ENCODE results near the gene RAB10. TPM values are rescaled to one million over a fixed set of nuclear protein-coding genes. Genes with fewer than 3 reads are reported as not detected.
"Not testable (repeated sequence)": the region's sequence is repeated elsewhere in the genome, so short reads cannot be mapped to it uniquely, and the experiment has no call there.

Gene RAB10
- total RNA-seq, 6 donors from 2014 or later: 81.7 to 139 (median 106) TPM

DNA sequence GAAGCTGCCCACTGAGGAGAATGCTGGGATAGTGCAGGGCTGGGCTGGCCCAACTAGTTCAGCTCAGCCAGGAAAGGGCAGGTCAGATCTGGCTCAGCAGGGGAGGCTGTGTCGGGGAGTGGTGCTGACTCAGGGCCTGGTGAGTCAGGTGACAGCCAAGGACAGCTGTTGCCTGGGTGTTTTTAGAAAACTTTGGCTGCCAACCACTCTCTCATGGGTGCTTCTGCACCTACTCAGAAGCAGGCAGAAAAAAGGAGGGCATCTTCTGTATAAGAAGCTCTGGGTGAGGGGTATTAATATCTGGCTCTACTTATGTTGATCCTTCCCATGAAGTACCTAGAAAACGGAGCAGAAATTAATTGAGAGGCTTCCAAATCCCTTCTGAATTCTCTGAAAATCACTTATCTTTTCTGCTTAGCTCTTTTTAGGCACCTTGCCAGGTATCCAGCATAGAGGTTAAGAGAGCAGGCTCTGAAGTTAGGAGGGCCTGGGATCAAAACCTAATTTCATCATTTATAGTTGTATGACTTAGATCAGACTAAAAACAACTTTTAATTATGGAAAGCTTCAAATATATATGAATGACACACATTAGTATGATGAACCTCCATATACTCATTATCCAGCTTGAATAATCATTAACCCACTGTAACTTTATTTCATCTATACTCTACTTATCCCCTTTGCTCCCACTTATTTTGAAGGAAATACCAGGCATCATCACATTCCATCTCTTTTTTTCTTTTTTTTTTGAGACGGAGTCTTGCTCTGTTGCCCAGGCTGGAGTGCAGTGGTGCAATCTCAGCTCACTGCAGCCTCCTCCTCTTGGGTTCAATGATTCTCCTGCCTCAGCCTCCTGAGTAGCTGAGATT, 15.5 kb upstream of the RAB10 start:
- ATAC-seq (ENCODE audit: low FRiP score in 2 of 2) (peak; percentile 94 to 96), DNase-seq (peak in 1 of 2 donors; percentile 94)
- TF ChIP-seq POLR2A (IDR thresholded peaks at IDR 0.05): peak in 1 of 4 donors; percentile 5
- TF ChIP-seq, protein P1, sequence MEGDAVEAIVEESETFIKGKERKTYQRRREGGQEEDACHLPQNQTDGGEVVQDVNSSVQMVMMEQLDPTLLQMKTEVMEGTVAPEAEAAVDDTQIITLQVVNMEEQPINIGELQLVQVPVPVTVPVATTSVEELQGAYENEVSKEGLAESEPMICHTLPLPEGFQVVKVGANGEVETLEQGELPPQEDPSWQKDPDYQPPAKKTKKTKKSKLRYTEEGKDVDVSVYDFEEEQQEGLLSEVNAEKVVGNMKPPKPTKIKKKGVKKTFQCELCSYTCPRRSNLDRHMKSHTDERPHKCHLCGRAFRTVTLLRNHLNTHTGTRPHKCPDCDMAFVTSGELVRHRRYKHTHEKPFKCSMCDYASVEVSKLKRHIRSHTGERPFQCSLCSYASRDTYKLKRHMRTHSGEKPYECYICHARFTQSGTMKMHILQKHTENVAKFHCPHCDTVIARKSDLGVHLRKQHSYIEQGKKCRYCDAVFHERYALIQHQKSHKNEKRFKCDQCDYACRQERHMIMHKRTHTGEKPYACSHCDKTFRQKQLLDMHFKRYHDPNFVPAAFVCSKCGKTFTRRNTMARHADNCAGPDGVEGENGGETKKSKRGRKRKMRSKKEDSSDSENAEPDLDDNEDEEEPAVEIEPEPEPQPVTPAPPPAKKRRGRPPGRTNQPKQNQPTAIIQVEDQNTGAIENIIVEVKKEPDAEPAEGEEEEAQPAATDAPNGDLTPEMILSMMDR (IDR thresholded peaks at IDR 0.05): no peak
- no peak for TF ChIP-seq EP300 (IDR thresholded peaks at IDR 0.05)
- peak in 1 of 2 donors; percentile 46 for TF ChIP-seq POLR2AphosphoS5 (IDR thresholded peaks at IDR 0.05)
- H3K27ac ChIP-seq: peak overlapping the region; percentile 2 to 70 (median 48)
- no peaks in the 10 kb centered on the region for H3K27me3 ChIP-seq
- H3K36me3 ChIP-seq: no peaks in the 10 kb centered on the region
- H3K4me1 ChIP-seq: peaks cover 8 to 18% (median 13%) of the 10 kb centered on the region in 4 donors
- no peaks in the 10 kb centered on the region for H3K9me3 ChIP-seq
- H3K4me3 ChIP-seq: no peak overlapping the region
- WGBS, 2 donors: 39 to 49% methylated on average over 3 of the region's 3 CpGs

DNA sequence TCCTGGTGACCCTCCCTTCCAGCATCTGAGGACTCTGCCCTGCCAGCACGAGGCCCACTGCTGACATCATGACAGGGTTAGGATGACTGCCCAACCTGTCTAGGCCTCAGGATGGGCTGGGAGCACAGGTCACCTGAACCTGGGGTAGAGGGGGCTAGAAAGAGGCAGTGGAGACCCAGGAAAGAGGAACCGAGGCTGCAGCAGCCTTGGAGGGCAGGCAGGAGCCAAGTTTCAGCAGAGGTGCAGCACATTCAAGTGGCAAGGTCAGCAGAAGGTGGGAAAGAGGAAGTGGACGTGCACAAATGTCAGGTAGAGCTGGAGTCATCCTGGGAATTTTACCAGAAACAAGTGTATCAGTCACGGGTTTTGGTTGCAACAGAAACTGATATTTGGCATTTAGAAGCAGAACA, 13.6 kb upstream of the RAB10 start:
- ATAC-seq (ENCODE audit: low FRiP score in 2 of 2) (no peak), DNase-seq (no peak)
- Histone ChIP-seq H3K4me1 (peaks cover 8 to 18% (median 13%) of the 10 kb centered on the region in 4 donors), H3K4me3 (no peak overlapping the region), H3K9me3 (no peaks in the 10 kb centered on the region), H3K36me3 (no peaks in the 10 kb centered on the region), H3K27ac (no peak overlapping the region), H3K27me3 (no peaks in the 10 kb centered on the region)
- WGBS, 2 donors: 68 to 73% methylated on average over 4 of the region's 4 CpGs
- TF ChIP-seq, protein P1 (IDR thresholded peaks at IDR 0.05): no peak
- TF ChIP-seq POLR2AphosphoS5 (IDR thresholded peaks at IDR 0.05): no peak
- TF ChIP-seq EP300 (IDR thresholded peaks at IDR 0.05): no peak
- no peak for TF ChIP-seq POLR2A (IDR thresholded peaks at IDR 0.05)

DNA sequence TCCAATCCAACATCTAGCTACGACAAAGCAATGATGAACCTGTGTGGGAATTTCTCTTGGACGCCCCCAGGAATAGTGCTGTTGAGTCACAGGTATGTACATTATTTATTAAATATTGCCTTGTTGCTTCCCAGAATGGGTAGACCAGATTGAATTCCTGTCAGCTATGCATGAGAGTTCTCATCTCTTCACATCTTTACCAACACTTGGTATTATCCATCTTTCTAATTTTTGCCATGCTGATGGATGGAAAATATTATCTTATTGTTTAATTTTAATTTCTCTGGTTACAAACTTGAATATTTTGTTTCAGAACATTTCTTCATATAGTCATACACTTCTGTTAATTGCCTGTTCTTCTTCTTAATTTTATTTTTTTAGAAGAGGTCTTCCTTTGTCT, 9.6 kb upstream of the RAB10 start:
- no peak overlapping the region for H3K4me3 ChIP-seq
- ATAC-seq (ENCODE audit: low FRiP score in 2 of 2) (no peak), DNase-seq (no peak)
- 95 to 96% methylated on average over 2 of the region's 2 CpGs for WGBS, 2 donors
- no peaks in the 10 kb centered on the region for H3K9me3 ChIP-seq
- peaks cover 0 to 4% (median 2%) of the 10 kb centered on the region in 4 donors for H3K4me1 ChIP-seq
- no peaks in the 10 kb centered on the region for H3K36me3 ChIP-seq
- no peaks in the 10 kb centered on the region for H3K27me3 ChIP-seq
- H3K27ac ChIP-seq: no peak overlapping the region
- no peak for TF ChIP-seq EP300 (IDR thresholded peaks at IDR 0.05)
- TF ChIP-seq POLR2A (IDR thresholded peaks at IDR 0.05): no peak
- TF ChIP-seq, protein P1 (IDR thresholded peaks at IDR 0.05): no peak
- no peak for TF ChIP-seq POLR2AphosphoS5 (IDR thresholded peaks at IDR 0.05)

DNA sequence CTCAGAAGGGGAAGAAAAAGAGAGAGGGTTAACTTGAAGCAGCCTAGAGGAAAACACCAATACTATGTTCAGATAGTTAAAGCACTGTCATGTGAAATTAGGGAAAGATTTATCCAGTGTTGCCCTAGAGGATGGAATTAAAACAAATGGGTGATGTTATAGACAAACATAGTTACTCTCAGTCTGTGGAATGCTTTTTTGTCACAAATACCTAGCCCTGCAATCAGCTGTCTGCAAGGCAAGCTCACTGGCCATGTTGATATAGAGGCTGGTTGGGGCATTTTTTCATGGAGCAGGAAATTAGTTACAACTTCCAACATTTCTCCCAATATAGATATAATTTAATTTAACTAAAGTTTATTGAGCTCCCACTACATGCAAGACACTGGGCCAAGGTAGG, 8.4 kb upstream of the RAB10 start:
- TF ChIP-seq, protein P1 (IDR thresholded peaks at IDR 0.05): no peak
- no peak for TF ChIP-seq POLR2A (IDR thresholded peaks at IDR 0.05)
- no peak for TF ChIP-seq EP300 (IDR thresholded peaks at IDR 0.05)
- no peak for TF ChIP-seq POLR2AphosphoS5 (IDR thresholded peaks at IDR 0.05)

DNA sequence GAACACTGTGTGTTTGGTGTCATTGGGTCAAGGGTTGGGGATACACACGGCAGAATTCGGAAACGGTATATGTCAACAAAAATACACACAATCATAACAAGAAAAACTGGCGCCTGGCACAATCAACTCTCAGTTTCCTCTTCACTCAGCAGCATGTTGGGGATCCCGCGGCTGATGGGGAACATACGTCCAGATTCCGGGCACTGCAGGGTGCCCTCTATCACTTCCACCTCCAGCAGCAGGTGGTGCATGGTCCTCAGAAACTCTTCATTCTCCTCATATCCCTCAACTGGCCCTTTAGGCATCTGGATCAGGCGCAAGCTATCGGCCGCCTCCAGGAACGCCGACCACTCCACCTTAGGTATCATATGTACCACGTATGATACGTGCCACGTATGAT, 5.8 kb upstream of the RAB10 start:
- not testable (repeated sequence) for H3K27me3 ChIP-seq; H3K9me3 ChIP-seq; H3K36me3 ChIP-seq; DNase-seq; ATAC-seq (ENCODE audit: low FRiP score in 2 of 2); H3K4me3 ChIP-seq; H3K27ac ChIP-seq; H3K4me1 ChIP-seq
- WGBS, 2 donors: 85 to 87% methylated on average over 10 to 16 of the region's 16 CpGs

More for the DNA sequence above, 8.4 kb upstream of the RAB10 start:
- ATAC-seq (ENCODE audit: low FRiP score in 2 of 2) (no peak), DNase-seq (no peak)
- Histone ChIP-seq H3K27ac (no peak overlapping the region), H3K36me3 (no peaks in the 10 kb centered on the region), H3K27me3 (no peaks in the 10 kb centered on the region), H3K9me3 (no peaks in the 10 kb centered on the region), H3K4me1 (peaks cover 0 to 2% (median under 1%) of the 10 kb centered on the region in 4 donors), H3K4me3 (no peak overlapping the region)

Data from upper lobe of left lung (tissue), 6 donors.